OCI-M1 (cell line): Measurements from ENCODE around the gene DHRSX.
"Not testable (repeated sequence)": the region's sequence is repeated elsewhere in the genome, so short reads cannot be mapped to it uniquely, and the experiment has no call there.

Experiments
- DNase-seq: peaks from one replicate; lab custom pipeline; 2025; lab: John Stamatoyannopoulos, UW

Gene DHRSX

DNA sequence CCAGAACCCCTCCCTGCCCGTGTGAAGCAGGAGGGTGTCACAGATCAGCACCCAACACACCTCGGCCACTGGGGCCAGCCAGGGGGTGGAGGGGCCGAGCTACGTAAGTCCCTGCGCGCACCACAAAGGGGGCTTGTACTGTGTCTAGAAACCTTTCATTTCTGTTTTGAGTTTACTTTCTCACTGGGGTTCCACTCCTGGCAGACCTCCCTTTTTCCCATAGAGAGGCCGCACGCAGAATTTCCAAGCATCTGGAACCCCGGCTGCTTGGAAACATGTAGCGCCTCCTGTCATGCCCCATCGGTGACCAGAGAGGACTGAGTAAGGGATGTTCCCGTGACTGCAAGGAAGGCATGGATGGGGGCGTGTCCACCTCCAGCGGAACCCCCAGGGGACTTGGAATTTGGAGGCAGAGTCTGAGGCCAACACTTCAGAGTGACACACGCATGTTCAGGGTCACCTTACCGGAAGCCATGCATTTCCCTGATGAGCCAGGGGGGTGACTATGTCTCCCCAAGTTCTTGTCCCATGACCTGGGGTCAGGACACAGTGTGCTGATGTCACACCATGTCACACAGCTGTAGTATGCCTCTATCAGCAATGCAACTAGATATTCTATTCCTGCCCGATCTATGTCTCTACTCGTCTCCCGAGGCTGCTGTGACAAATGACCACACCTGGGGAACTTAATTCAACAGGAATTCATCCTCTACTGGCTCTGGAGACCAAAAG is 105.3 kb downstream of the DHRSX start:
- DNase-seq, result no peak

DNA sequence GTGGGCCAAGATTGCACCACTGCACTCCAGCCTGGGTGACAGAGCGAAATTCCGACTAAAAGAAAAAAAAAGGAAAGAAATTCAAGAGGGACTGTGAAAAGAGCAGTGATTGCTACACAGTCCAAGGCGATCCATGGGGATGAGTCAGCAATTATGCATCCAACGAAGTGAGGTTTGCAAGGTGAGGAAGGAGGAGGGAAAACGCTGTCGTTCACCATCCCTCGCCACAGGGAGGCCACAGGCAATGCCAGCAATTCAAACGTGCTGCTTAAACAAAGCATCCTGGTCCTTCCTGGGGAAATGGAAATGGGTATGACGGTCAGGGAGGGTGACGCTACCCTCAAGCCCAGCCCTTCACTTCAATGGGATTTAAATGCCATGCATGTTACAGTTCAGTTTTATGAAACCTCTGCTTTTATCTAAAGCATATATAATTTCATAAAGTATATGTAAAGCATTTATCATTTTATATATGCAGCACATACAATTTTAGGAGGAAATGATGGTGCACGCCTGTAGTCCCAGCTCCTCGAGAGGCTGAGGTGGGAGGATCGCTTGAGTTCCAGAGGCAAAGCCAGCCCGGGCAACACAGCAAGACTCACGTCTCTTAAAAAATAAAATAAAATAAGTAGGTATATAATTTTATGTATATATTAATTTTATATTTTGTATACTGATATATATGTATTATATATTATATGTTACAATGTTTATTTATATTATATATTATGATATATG is 108.7 kb downstream of the DHRSX start:
- DNase-seq, result no peak

DNA sequence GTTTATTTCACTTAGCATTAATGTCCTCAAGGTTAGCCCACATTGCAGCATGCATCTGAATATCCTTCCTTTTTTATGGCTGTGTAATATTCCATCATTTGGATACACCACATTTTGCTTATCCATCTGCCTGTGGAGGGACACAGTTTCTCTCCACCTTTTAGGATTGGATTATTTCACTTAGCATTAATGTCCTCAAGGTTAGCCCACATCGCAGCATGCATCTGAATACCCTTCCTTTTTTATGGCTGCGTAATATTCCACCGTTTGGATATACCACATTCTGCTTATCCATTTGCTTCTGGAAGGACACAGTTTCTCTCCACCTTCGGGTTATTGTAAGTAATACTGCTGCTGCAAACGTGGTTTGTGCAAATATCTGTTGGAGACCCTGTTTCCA is 110.0 kb downstream of the DHRSX start:
- DNase-seq, result no peak

DNA sequence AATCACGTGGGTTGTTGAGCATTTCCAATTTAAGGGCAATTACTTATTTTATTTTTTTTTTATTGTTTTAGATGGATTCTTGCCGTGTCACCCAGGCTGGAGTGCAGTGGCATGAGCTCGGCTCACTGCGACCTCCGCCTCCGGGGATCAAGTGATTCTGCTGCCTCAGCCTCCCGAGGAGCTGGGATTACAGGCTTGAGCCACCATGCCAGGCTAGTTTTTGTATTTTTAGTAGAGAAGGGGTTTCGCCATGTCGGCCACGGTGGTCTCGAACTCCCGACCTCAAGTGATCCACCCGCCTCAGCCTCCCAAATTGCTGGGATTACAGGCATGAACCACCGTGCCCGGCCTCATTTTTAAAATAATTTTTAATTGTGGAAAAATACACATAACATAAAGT is 111.0 kb downstream of the DHRSX start:
- DNase-seq, result not testable (repeated sequence)

DNA sequence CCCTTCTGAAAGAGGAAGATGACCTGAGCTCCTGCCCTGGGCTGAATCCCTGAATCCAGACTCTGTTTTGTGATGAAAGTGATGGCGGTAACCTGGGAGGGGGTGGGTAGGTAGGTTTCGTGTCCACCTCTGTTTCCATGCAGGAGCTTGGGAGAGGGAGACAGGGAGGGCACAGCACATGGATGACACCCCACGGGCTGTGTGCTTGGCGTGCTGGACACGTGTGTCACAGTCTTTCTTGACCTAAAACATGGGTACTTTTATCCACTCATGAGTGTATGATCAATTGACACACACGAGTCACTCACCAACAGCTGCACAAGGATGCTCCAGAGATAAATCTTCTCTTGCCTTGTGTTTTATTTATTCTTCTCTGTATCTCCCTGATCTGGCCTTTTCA is 111.5 kb downstream of the DHRSX start:
- no peak for DNase-seq

DNA sequence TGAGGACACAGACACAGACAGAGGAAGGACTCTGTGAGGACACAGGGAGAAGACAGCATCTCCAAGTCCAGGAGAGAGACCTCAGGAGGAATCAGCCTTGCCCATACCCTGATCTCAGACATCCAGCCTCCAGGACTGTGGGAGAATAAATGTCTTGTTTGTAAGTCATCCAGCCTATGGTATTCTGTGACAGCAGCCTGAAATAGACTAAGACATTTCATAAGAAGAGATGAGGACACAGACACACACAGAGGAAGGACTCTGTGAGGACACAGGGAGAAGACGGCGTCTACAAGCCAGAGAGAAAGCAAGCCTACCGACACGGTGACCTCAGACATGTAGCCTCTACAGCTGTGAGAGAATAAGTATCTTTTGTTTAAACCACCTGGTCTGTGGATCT is 112.1 kb downstream of the DHRSX start:
- DNase-seq, result no peak

DNA sequence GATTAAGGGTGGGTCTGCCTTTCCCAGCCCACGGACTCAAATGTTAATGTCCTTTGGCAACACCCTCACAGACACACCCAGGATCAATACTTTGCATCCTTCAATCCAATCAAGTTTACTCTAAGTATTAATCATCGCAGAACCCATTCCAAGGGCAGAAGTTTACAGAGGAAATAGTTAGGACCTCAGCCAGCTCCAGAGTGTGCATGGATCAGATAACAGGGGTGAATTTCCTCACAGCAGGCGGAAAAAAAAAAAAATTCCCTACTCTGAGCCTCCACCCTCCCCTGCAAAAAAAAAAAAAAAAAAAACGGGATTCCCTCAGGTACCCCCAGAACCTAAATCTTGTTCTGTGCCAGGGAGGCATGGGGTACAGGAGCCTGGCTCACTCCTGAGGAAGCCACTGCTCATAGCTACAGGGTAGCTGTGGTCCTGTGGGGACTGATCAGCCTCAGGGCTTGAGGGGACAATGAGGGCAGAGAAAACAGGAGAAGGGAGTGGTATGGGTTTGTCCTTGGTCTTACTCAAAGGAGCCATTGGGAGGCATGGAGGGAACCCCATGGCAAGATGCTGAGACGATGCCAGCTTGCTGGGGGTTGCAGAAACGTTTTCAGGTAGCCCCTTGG is 113.0 kb downstream of the DHRSX start:
- no peak for DNase-seq

DNA sequence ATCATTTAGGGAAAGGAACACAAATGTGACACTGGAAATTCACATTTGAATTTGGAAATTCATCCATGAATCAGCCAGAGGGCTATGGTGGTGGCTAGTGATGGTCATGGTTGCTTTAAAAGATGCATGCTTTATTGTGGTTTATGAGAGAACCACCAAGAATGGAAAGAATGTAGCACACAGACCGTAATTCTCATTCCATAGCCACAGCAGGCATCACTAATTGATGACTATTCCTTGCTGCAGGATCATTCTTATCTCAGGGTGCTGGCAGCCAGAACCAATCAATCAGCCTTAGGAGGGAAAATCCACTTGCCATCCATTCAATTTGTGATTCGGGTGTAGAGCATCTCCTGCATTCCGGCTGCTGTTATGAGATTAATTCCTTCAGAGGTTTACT is 115.6 kb downstream of the DHRSX start:
- no peak for DNase-seq

DNA sequence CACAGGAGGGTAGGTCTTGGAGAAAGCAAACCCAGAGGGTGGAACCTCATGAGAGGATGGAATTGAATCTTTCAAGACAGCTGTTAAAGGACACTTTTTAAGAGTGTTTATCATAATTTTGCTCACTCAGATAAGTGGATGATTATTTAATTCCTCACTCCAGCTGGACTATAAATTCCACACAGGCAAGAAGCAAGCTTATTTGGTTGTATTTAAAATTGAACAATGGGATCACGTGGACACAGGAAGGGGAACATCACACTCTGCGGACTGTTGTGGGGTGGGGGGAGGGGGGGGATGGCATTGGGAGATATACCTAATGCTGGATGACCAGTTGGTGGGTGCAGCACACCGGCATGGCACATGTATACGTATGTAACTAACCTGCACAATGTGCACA is 116.3 kb downstream of the DHRSX start:
- DNase-seq, result no peak

DNA sequence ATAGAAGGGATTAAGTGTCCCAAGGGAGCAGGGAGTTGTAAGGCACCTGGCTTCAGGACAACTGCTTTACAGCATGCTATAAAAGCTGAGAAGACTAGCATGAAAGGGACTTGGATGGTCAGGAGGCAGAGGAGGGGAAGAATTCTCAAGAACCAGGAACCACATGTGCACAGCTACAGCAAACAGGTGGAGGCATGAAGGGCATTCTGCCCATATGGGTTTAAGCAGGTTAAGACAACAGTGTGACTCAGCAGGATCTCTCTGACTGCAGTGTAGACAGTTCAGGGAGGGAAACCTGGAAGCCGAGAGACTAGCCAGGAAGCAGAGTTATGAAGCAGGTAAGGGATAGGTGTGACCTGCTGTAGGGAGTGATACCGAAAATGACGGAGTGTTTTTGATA is 117.0 kb downstream of the DHRSX start:
- DNase-seq, result no peak

DNA sequence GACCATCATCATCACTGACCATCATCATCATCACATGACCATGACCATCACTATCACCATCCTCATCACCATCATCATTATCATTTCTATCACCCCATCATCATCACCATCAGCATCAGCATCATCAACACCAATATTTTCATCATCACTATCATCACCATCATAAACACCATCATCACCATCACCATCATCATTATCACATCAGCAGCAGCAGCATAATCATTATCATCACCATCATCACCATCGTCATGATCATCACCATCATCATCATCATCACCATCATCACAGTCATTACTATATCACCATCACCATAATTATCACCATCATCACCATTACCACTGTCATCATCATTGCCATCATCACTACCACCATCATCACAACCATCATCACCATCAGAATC is 117.6 kb downstream of the DHRSX start:
- DNase-seq, result no peak

DNA sequence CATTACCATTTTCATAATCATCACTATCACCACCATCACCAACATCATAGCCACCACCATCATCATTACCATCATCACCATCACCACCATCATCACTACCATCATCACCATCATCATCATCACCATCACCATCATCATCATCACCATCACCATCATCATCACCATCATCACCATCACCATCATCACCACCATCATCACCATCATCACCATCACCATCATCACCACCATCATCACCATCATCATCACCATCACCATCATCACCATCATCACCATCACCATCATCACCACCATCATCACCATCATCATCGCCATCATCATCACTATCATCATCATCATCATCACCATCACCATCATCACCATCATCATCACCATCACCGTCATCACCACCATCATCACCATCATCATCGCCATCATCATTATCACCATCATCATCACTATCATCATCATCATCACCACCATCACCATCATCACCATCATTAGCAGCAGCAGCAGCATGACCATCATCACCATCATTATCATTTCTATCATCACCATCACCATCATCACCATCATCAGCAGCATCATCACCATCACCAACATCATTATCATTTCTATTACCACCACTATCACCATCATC is 118.2 kb downstream of the DHRSX start:
- not testable (repeated sequence) for DNase-seq

DNA sequence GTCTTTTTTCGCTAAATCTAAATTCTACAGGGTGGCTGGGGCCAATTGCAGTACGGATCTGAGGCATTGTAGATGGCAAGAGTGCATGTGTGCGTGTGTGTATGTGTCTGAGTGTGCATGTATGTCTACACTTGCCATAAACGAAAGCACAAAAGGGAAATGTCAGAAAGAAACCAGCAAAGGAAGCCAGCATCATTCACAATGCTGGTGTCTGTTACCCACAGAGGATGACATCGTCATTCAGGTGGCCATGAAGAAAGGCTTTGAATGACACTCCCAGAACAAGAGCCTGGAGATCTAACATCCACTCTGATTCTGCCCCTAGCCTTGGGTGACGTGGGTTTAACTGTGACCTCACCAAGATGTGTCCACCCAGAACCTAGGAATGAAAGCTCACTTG is 124.6 kb downstream of the DHRSX start:
- no peak for DNase-seq

DNA sequence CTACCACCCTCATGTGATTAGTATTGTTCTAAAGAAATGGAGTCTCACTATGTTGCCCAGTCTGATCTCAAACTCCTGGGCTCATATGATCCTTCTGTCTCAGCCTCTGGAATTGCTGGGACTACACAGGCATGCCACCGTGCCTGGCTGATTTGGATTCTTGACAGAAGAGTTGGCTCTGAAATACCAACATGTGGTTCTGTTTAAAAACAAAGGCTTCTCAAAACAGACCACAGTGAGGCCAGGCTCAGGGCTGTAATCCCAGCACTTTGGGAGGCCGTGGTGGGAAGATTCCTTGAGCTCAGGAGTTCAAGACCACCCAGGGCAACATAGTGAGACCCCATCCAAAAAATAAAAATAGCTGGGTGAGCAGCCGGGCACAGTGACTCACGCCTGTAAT is 126.7 kb downstream of the DHRSX start:
- no peak for DNase-seq

DNA sequence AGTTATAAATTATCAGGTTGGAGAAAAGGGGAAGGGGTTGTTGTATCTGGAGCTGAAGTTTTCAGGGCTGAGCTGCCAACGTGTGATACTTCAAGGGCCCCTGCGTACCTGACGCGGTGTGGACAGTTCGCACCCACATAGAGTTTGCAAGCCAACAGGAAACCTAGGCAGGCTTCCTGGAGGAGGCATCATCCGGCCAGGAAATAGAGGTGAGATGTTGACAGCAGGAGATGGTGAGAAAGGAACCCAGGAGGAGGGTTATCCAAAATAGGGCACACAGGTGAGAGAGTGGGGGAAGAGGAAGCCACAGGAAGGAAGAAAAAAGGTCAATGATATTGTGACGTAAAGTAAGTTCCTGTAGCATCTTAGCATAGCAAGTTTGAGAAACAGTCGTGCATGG is 127.2 kb downstream of the DHRSX start:
- DNase-seq, result no peak

DNA sequence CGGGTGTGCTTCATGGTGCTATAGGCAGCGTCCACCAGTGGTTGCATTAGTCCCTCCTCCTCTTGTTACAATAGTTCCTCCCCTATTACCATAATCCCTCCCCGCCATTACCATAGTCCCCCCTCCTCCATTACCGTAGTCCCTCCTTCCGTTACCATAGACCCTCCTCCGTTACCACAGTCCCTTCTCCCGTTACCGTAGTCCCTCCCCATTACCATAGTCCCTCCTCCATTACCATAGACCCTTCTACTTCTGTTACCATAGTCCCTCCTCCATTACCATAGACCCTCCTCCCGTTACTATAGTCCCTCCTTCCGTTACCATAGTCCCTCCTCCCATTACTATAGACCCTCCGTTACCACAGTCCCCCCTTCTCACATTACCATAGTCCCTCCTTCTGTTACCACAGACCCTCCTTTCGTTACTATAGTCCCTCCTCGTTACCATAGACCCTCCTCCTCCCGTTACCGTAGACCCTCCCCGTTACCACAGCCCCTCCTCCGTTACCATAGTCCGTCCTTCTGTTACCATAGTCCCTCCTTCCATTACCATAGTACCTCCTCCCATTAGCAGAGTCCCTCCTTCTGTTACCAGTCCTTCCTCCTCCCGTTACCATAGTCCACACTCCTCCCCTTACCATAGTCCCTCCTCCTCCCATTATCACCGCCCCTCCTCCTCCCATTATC is 129.6 kb downstream of the DHRSX start:
- no peak for DNase-seq

DNA sequence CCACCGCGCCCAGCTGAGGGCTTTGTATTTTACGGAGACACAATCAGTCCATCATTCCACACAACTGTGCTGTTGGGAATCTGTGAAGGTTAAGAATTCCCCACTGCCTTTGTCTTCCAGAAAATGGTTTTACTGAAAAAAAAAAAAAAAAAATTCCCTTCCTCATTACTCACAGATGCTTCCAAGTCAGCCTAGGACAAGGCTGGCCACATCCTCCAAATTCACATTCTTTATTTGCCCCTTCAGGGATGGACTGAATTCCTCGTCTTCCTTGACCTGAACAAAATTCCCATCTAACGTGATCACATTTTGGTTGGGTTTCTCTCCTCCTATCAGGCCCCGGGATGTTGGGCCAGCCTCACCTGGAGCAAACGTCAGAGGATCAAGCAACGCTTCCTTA is 130.3 kb downstream of the DHRSX start:
- no peak for DNase-seq

DNA sequence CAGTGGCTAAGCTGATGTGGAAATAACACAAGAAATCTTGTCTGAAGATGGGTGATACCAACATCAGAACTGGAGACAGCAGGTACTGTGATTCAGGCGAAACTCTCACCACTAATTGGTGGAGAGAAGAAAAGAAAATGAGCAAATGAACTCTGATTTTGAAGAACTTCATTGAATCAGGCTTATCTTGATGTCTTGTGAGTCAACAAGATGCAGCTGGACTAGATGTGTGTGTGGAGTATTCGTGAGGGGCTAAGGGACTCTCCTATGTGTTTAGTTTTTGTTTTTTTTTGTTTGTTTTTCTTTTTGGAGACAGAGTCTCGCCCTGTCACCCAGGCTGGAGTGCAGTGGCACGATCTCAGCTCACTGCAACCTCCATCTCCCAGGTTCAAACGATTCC is 131.6 kb downstream of the DHRSX start:
- DNase-seq, result no peak

DNA sequence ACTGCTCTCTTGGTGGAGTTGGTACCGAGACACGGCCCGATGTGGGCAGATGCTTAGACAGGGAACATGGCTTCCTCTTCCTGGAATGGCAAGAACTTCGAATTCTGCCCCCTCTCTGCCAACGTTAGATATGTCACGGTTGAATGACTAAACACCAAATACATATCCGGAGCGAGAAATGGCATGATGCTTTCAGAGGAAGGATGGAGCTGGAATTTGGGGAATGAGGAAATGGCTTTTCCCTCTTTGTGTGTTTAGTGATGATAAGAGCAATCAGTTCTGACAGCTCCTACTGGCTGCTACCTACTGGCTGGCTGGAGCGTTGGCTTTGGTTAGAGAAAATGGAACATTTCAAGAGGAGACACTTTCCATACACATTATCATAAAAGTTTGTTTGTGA is 140.0 kb downstream of the DHRSX start:
- no peak for DNase-seq

DNA sequence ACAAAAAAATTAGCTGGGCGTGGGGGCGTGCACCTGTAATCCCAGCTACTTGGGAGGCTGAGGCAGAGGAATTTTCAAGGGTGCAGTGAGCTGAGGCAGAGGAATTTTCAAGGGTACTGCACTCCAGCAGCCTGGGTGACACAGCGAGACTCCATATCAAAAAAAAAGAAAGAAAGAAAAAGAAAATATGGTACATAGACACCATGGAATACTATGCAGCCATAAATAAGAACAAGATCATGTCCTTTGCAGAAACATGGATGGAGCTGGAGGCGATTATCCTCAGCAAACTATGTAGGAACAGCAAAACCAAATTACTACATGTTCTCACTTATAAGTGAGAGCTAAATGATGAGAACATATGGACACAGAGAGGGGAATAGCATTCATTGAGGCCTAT is 141.3 kb downstream of the DHRSX start:
- not testable (repeated sequence) for DNase-seq

DNA sequence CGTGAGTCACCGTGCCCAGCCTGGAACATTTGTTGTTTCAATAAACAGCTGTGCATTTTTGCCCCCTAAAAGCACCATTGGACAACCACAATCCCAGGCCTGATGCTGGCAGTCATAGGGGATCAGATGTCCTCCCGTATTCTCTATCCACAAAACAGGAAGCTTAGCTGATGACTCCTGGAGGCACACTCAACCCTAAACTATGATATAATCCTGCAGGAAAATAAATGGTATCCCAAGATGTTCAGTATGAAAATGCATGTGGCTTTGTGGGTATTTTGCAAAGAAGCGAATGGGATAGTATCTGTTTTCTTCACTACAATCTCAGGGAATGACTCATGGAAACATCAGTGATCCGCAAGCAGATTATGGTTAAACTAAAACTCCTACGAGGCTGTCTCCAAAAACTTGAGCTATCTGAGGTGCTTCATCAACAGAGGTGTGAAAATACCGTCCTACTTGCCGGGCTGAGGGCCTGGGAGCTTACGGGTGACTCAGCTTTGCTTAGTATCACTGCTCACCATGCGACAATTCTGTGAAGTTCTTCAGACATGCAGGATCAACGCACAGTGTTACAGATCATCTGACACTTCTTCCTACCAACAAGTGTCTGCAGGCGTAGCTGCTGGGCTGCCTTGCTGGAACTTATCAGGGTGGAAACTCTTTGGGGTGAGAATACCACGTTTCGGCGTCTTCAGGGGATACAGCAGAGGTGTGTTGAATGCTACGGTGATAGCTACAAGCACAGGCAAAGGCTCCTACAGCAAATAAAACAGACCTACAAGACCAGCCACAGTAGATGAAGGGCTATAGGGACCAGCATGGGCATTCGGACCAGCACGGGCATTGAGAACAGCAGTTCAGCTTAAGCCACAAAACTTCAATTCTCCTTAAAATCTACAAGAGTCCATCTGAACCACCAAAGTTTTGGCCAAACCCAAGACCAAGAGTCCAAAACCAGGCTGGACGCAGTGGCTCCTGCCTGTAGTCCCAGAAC is 148.5 kb downstream of the DHRSX start:
- DNase-seq, result no peak
